GM19438 (cell line): ENCODE results near the gene SAMD11.

ENCODE experiments used
- ATAC-seq: cut with Tn5 transposase; IDR thresholded peaks from one replicate; pipeline ENCODE4 v1.9.1; 2021; ENCODE audit warnings: low read depth; ENCODE audit not compliant: unreplicated experiment

The SAMD11 gene

GRCh38 chr1:932173-932510 is 8.4 kb downstream of the SAMD11 start:
- ATAC-seq, result no peak

- no peak for ATAC-seq
Observed at GRCh38 chr1:932776-933602, 9.3 kb downstream of the SAMD11 start.

- no peak for ATAC-seq
Observed at GRCh38 chr1:933603-933940, 9.8 kb downstream of the SAMD11 start.

GRCh38 chr1:934991-935750 is 11.4 kb downstream of the SAMD11 start:
- ATAC-seq, result no peak

- ATAC-seq, result no peak
Observed at GRCh38 chr1:935751-936231, 12.1 kb downstream of the SAMD11 start.

- ATAC-seq, result no peak
Observed at GRCh38 chr1:936348-937264, 12.9 kb downstream of the SAMD11 start.

- no peak for ATAC-seq
Observed at GRCh38 chr1:937521-937920, 13.8 kb downstream of the SAMD11 start.

GRCh38 chr1:938088-938683 is 14.5 kb downstream of the SAMD11 start:
- ATAC-seq, result no peak

- ATAC-seq, result no peak
Observed at GRCh38 chr1:938711-939489, 15.2 kb downstream of the SAMD11 start.

GRCh38 chr1:939511-940106 is 15.9 kb downstream of the SAMD11 start:
- no peak for ATAC-seq

GRCh38 chr1:940107-941014 is 16.6 kb downstream of the SAMD11 start:
- ATAC-seq, result no peak

GRCh38 chr1:941015-941587 is 17.4 kb downstream of the SAMD11 start:
- no peak for ATAC-seq

- ATAC-seq, result no peak
Observed at GRCh38 chr1:941588-942383, 18.1 kb downstream of the SAMD11 start.

- no peak for ATAC-seq
Observed at GRCh38 chr1:942411-942821, 18.7 kb downstream of the SAMD11 start.

GRCh38 chr1:942864-943533 is 19.3 kb downstream of the SAMD11 start:
- ATAC-seq, result no peak

GRCh38 chr1:943545-944340 is 20.0 kb downstream of the SAMD11 start:
- ATAC-seq, result no peak
